Heart left ventricle (tissue), 16 donors: Measurements from ENCODE around the gene DNAH7. TPM values are rescaled to one million over a fixed set of nuclear protein-coding genes. Genes with fewer than 3 reads are reported as not detected.

Experiments used
- ATAC-seq, 4 donors: fragments of 200-7000 bp; cut with Tn5 transposase; one replicate each; pipeline ENCODE4 v1.9.1; 2020 to 2022; ENCODE audit warnings: moderate library complexity in 4 of 4, mild to moderate bottlenecking in 3 of 4, moderate number of reproducible peaks in 1 of 4
- DNase-seq, 5 donors: peaks; one replicate each; pipeline ENCODE4 v3.0.0-alpha.2; 2020
- H3K27ac ChIP-seq, 12 donors: fragments of 200-600 bp; sonication (generic) in 4 of 12; one replicate each; pipeline versions ENCODE4 v1.5.0 to v1.8.0; 2016 to 2022; ENCODE audit warnings: mild to moderate bottlenecking in 2 of 12
- H3K27me3 ChIP-seq, 9 donors: fragments of 200-600 bp; sonication (generic) in 2 of 9; one replicate each; pipeline versions ENCODE4 v1.5.1 to v1.8.0; 2016 to 2022; ENCODE audit warnings: mild to moderate bottlenecking in 3 of 9
- H3K36me3 ChIP-seq, 9 donors: fragments of 200-600 bp; sonication (generic) in 2 of 9; one replicate each; pipeline versions ENCODE4 v1.5.0 to v1.8.0; 2018 to 2022; ENCODE audit warnings: mild to moderate bottlenecking in 2 of 9
- H3K4me1 ChIP-seq, 12 donors: fragments of 200-600 bp; sonication (generic) in 4 of 12; one replicate each; pipeline versions ENCODE4 v1.5.0 to v1.8.0; 2016 to 2022; ENCODE audit warnings: mild to moderate bottlenecking in 3 of 12
- H3K4me3 ChIP-seq, 12 donors: fragments of 200-600 bp; sonication (generic) in 4 of 12; one replicate each; pipeline versions ENCODE4 v1.5.0 to v1.8.0; 2017 to 2022; ENCODE audit warnings: mild to moderate bottlenecking in 9 of 12, moderate library complexity in 4 of 12
- H3K9me3 ChIP-seq, 12 donors: fragments of 200-600 bp; sonication (generic) in 4 of 12; one replicate each; pipeline versions ENCODE4 v1.5.0 to v1.8.0; 2016 to 2022; ENCODE audit warnings: mild to moderate bottlenecking in 1 of 12
- CTCF ChIP-seq, 12 donors: fragments of 200-600 bp; sonication (generic) in 4 of 12; IDR thresholded peaks; one replicate each; pipeline versions ENCODE4 v1.5.0 to v1.8.0; 2018 to 2022; ENCODE audit warnings: antibody characterized with exemption in 12 of 12, mild to moderate bottlenecking in 5 of 12
- POLR2A ChIP-seq, 2 donors: fragments of 450-650 bp; IDR thresholded peaks; one replicate each; pipeline ENCODE4 v1.6.1; 2017; ENCODE audit warnings: antibody characterized with exemption in 2 of 2, mild to moderate bottlenecking in 2 of 2, moderate library complexity in 2 of 2
- WGBS, 4 donors: extraction: QIAGEN DNeasy Blood & Tissue Kit in 2 of 4; methylation state at CpG; one replicate each; pipeline versions ENCODE4 v1.1.5 to v1.1.7; 2013 to 2018; 5-methylcytosine and 5-hydroxymethylcytosine counted together
- intact Hi-C, 10 donors: fragments of 100-400 bp; cut with DNase I; formaldehyde crosslinking; loops; one replicate each; pipeline versions ENCODE4 v1.11.1 to v1.14.2; 2022
- polyA plus RNA-seq, 2 donors: library from polyadenylated mRNA; stranded (reverse); fragments of 200-250 nt; gene quantifications; one replicate each; pipeline ENCODE4 v1.2.3, GENCODE V29; 2013
- total RNA-seq, 9 donors: library from RNA; depleted of rRNA in 2 of 9; stranded (reverse); fragments of >200 nt in 2 of 9; fragmentation: NEBNext Ultra II Directional in 3 of 9; extraction: Animal tissue kit (Norgen Biotek cat#: 25700) in 3 of 9; gene quantifications; one replicate each; pipeline versions ENCODE4 v1.1.0 to v1.2.4, GENCODE V29; 2016 to 2023
- donor health status: ischemic (EF 13 %, LVEDD 7.1; RV severe dilation, severe dysfunction).
- donor health status: healthy with polysubstance abuse.
- donor health status: DM: no; HTN: yes; CAD: no.
- donor health status: DM: no; HTN: no; CAD: no.
- donor health status: ischemic (EF 25% LVEDD 6.9; RV normal size, moderate dysfunction).
- donor health status: ischemic (EF 25% LVEDD 5.7; RV mildly dilated, moderate dysfunction).
- donor health status: healthy.
- donor health status: DM: yes; HTN: yes; CAD: no.
- donor health status: ischemic (EF 35%, LVEDD 5.7; RV mildly dilated, moderate dysfunction).
- donor health status: nonischemic (EF 11% LVEDD 7.7; RV severe dilation, severe dysfunction).
- donor health status: DM: yes; HTN: yes; CAD: no.
- donor health status: PGD.
- donor health status: ischemic (EF 29% LVEDD 5.4; RV normal size, mild dysfunction).
- donor health status: nonischemic (EF 23%, LVEDD 6.1; RV moderate dilation, normal function).

Gene DNAH7
- total and polyA plus RNA-seq, 11 donors, result 0.08 to 1.5 (median 0.40) TPM; not detected in 1

GRCh38 chr2:196059491-196059960 is 9.1 kb downstream of the DNAH7 start:
- WGBS, 4 donors, result 54 to 70% (median 64%) methylated on average over 3 of the region's 3 CpGs
- TF ChIP-seq POLR2A (IDR thresholded peaks at IDR 0.05), result no peak
- no peak for TF ChIP-seq CTCF (IDR thresholded peaks at IDR 0.05)
- no peaks in the 10 kb centered on the region for H3K36me3 ChIP-seq
- no peak overlapping the region for H3K4me3 ChIP-seq
- no peaks in the 10 kb centered on the region for H3K4me1 ChIP-seq
- H3K27ac ChIP-seq, result no peak overlapping the region
- H3K9me3 ChIP-seq, result no peaks in the 10 kb centered on the region
- no peaks in the 10 kb centered on the region for H3K27me3 ChIP-seq
- DNase-seq (no peak), ATAC-seq (no peak)
- intact Hi-C loops, result no loop called here

GRCh38 chr2:196054631-196055030 is 14.0 kb downstream of the DNAH7 start:
- intact Hi-C loops, result no loop called here

GRCh38 chr2:196046123-196046917 is 22.3 kb downstream of the DNAH7 start:
- no peak for TF ChIP-seq CTCF (IDR thresholded peaks at IDR 0.05)
- TF ChIP-seq POLR2A (IDR thresholded peaks at IDR 0.05), result no peak
- Histone ChIP-seq H3K36me3 (no peaks in the 10 kb centered on the region), H3K27ac (no peak overlapping the region), H3K27me3 (no peaks in the 10 kb centered on the region), H3K9me3 (peaks cover 0 to 6% (median under 1%) of the 10 kb centered on the region in 12 donors), H3K4me3 (no peak overlapping the region), H3K4me1 (no peaks in the 10 kb centered on the region)
- WGBS, 4 donors, result 87 to 91% (median 88%) methylated on average over 7 of the region's 7 CpGs
- intact Hi-C loops, result no loop called here
- ATAC-seq (no peak), DNase-seq (no peak)

More at GRCh38 chr2:196054631-196055030, 14.0 kb downstream of the DNAH7 start:
- Histone ChIP-seq H3K4me3 (no peak overlapping the region), H3K36me3 (no peaks in the 10 kb centered on the region), H3K27me3 (no peaks in the 10 kb centered on the region), H3K9me3 (no peaks in the 10 kb centered on the region), H3K4me1 (no peaks in the 10 kb centered on the region), H3K27ac (no peak overlapping the region)
- DNase-seq (no peak), ATAC-seq (no peak)
- TF ChIP-seq POLR2A (IDR thresholded peaks at IDR 0.05) (no peak), CTCF (IDR thresholded peaks at IDR 0.05) (no peak)
- 80 to 88% (median 82%) methylated on average over 2 of the region's 2 CpGs for WGBS, 4 donors

DNA sequence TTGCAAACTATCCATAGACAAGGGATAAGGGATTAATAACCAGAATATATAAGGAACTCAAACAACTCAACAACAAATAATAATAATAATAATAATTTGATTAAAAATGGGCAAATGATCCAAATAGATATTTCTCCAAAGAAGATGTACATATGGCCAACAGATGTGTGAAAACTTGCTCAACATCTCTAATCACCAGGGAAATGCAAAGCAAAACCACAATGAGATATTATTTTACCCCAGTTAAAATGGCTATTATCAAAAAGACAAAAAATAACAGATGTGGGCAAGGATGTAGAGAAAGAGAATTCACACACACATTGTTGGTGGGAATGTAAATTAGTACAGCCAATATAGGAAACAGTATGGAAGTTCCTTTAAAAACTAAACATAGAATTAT is 26.9 kb downstream of the DNAH7 start:
- Histone ChIP-seq H3K4me1 (no peaks in the 10 kb centered on the region), H3K36me3 (no peaks in the 10 kb centered on the region)

More for the DNA sequence above, 26.9 kb downstream of the DNAH7 start:
- Histone ChIP-seq H3K9me3 (peaks cover 0 to 47% (median 17%) of the 10 kb centered on the region in 12 donors), H3K4me3 (no peak overlapping the region), H3K27me3 (no peaks in the 10 kb centered on the region), H3K27ac (no peak overlapping the region)
- ATAC-seq, result no peak
- intact Hi-C loops, result no loop called here
- TF ChIP-seq CTCF (IDR thresholded peaks at IDR 0.05), result no peak
- TF ChIP-seq POLR2A (IDR thresholded peaks at IDR 0.05), result no peak
- DNase-seq, result no peak
